Forelimb muscle (tissue), 1 donor: Measurements from ENCODE around the gene FMNL3. TPM values are rescaled to one million over a fixed set of nuclear protein-coding genes. Genes with fewer than 3 reads are reported as not detected.

Experiments
- DNase-seq: peaks from one replicate; pipeline ENCODE4 v3.0.0-alpha.2; 2013; ENCODE audit warnings: low read depth
- polyA plus RNA-seq: library from polyadenylated mRNA; unstranded; fragments of 120-200 nt; gene quantifications from one replicate; pipeline ENCODE4 v1.2.1, GENCODE V29; 2013; ENCODE audit not compliant: insufficient read length

FMNL3 gene
- polyA plus RNA-seq, 1 donor: 22.2 TPM

- no peak for DNase-seq
Observed at GRCh38 chr12:49652921-49653520, 54.2 kb downstream of the FMNL3 start.

GRCh38 chr12:49651855-49652254 is 55.4 kb downstream of the FMNL3 start:
- no peak for DNase-seq

GRCh38 chr12:49649892-49650291 is 57.3 kb downstream of the FMNL3 start:
- DNase-seq: no peak

GRCh38 chr12:49649445-49649844 is 57.8 kb downstream of the FMNL3 start:
- DNase-seq: no peak

- DNase-seq: no peak
Observed at GRCh38 chr12:49648712-49649003, 58.5 kb downstream of the FMNL3 start.

GRCh38 chr12:49647827-49648711 is 59.1 kb downstream of the FMNL3 start:
- no peak for DNase-seq

- no peak for DNase-seq
Observed at GRCh38 chr12:49646871-49647654, 60.1 kb downstream of the FMNL3 start.

GRCh38 chr12:49646331-49646830 is 60.8 kb downstream of the FMNL3 start:
- no peak for DNase-seq

GRCh38 chr12:49645146-49646039 is 61.8 kb downstream of the FMNL3 start:
- no peak for DNase-seq

- DNase-seq: no peak
Observed at GRCh38 chr12:49644620-49644994, 62.6 kb downstream of the FMNL3 start.

GRCh38 chr12:49643961-49644619 is 63.1 kb downstream of the FMNL3 start:
- DNase-seq: no peak

- DNase-seq: no peak
Observed at GRCh38 chr12:49643135-49643534, 64.1 kb downstream of the FMNL3 start.

- no peak for DNase-seq
Observed at GRCh38 chr12:49642370-49642802, 64.8 kb downstream of the FMNL3 start.

- DNase-seq: no peak
Observed at GRCh38 chr12:49641748-49642369, 65.3 kb downstream of the FMNL3 start.

GRCh38 chr12:49636979-49637755 is 70.0 kb downstream of the FMNL3 start:
- no peak for DNase-seq

GRCh38 chr12:49636574-49636973 is 70.6 kb downstream of the FMNL3 start:
- no peak for DNase-seq

GRCh38 chr12:49635656-49636055 is 71.5 kb downstream of the FMNL3 start:
- no peak for DNase-seq

GRCh38 chr12:49635036-49635435 is 72.2 kb downstream of the FMNL3 start:
- DNase-seq: no peak

- no peak for DNase-seq
Observed at GRCh38 chr12:49633703-49634345, 73.4 kb downstream of the FMNL3 start.
